IMR-90 (cell line): ENCODE measurements around the gene EPHA6. TPM values are rescaled to one million over a fixed set of nuclear protein-coding genes. Genes with fewer than 3 reads are reported as not detected.

Source experiments
- ATAC-seq: fragments of 200-7000 bp; cut with Tn5 transposase; 2 replicates; pipeline ENCODE4 v1.9.1; 2020; ENCODE audit warnings: low read depth, mild to moderate bottlenecking, moderate library complexity
- BruUV-seq: library from RNA; stranded (reverse); fragments of 400-500 nt; replicated peaks from 2 replicates; lab custom pipeline; 2021; lab: Mats Ljungman, UMichigan
- CTCF ChIA-PET: fragments of 300-600 bp; formaldehyde crosslinking; extraction: SDS; loops from one replicate; lab custom pipeline; 2021; ENCODE audit warnings: antibody characterized with exemption; lab: Yijun Ruan, JAX
- POLR2A ChIA-PET: fragments of 300-600 bp; sonication (Branson Sonifier 250); formaldehyde crosslinking; loops from one replicate; lab custom pipeline; 2022; ENCODE audit warnings: antibody characterized with exemption; ENCODE audit not compliant: unreplicated experiment; lab: Charles Lee
- DNase-seq: peaks from one replicate; pipeline ENCODE4 v3.0.0; 2013
- H2AFZ ChIP-seq: replicated peaks from 2 replicates; pipeline ENCODE3; 2013; ENCODE audit warnings: low read length, mild to moderate bottlenecking; ENCODE audit not compliant: poor library complexity
- H2AK5ac ChIP-seq: 2 replicates; pipeline ENCODE4 v1.6.1; 2013; ENCODE audit warnings: low read depth, low read length, inconsistent platforms
- H2AK9ac ChIP-seq: replicated peaks from 2 replicates; pipeline ENCODE3; 2013; ENCODE audit warnings: mild to moderate bottlenecking, low read depth, low read length, moderate library complexity; ENCODE audit not compliant: poor library complexity
- H2BK120ac ChIP-seq: 2 replicates; pipeline ENCODE4 v1.6.1; 2013; ENCODE audit warnings: low read depth, low read length, inconsistent platforms
- H2BK15ac ChIP-seq: 3 replicates; pipeline ENCODE4 v1.6.1; 2013; ENCODE audit warnings: low read depth, low read length, inconsistent platforms
- H2BK20ac ChIP-seq: 2 replicates; pipeline ENCODE4 v1.6.1; 2013; ENCODE audit warnings: low read depth, mild to moderate bottlenecking, inconsistent platforms, low read length, moderate library complexity
- H2BK5ac ChIP-seq: 2 replicates; pipeline ENCODE4 v1.6.1; 2013; ENCODE audit warnings: mild to moderate bottlenecking, low read depth, low read length, inconsistent platforms; ENCODE audit not compliant: poor library complexity, severe bottlenecking
- H3K14ac ChIP-seq: replicated peaks from 2 replicates; pipeline ENCODE4 v1.6.1; 2013; ENCODE audit warnings: low read depth, low read length, inconsistent platforms
- H3K18ac ChIP-seq: 2 replicates; pipeline ENCODE4 v1.6.1; 2013; ENCODE audit warnings: low read depth, low read length, control low read depth
- H3K23ac ChIP-seq: 2 replicates; pipeline ENCODE4 v1.6.1; 2013; ENCODE audit warnings: low read depth, low read length, inconsistent platforms
- H3K27ac ChIP-seq: 2 replicates; pipeline ENCODE4 v1.5.1; 2013; ENCODE audit warnings: mild to moderate bottlenecking, control low read depth, low read length; ENCODE audit not compliant: insufficient read depth
- H3K27me3 ChIP-seq: 2 replicates; pipeline ENCODE4 v1.6.1; 2013; ENCODE audit warnings: low read length; ENCODE audit not compliant: control insufficient read depth, insufficient read depth
- H3K36me3 ChIP-seq: 2 replicates; pipeline ENCODE4 v1.6.1; 2013; ENCODE audit warnings: low read length, mixed read lengths; ENCODE audit not compliant: control insufficient read depth, insufficient read depth
- H3K4ac ChIP-seq: 2 replicates; pipeline ENCODE4 v1.6.1; 2013; ENCODE audit warnings: low read depth, low read length, inconsistent platforms
- H3K4me1 ChIP-seq: 2 replicates; pipeline ENCODE4 v1.6.1; 2013; ENCODE audit warnings: low read length, mixed read lengths; ENCODE audit not compliant: control insufficient read depth, insufficient read depth
- H3K4me2 ChIP-seq: 2 replicates; pipeline ENCODE4 v1.6.1; 2013; ENCODE audit warnings: low read depth, mild to moderate bottlenecking, control low read depth, low read length, moderate library complexity
- H3K4me3 ChIP-seq: 2 replicates; pipeline ENCODE4 v1.5.1; 2013; ENCODE audit warnings: low read depth, mild to moderate bottlenecking, control low read depth, low read length, moderate library complexity; ENCODE audit not compliant: insufficient read depth
- H3K56ac ChIP-seq: 2 replicates; pipeline ENCODE4 v1.6.1; 2013; ENCODE audit warnings: low read length, inconsistent platforms; ENCODE audit not compliant: insufficient read depth; ENCODE audit errors: extremely low read depth
- H3K79me1 ChIP-seq, 2 experiments: 2 replicates each; pipeline ENCODE4 v1.6.1; 2013; ENCODE audit warnings: low read length in 2 of 2, inconsistent platforms in 1 of 2, low read depth in 1 of 2
- H3K9ac ChIP-seq: 2 replicates; pipeline ENCODE4 v1.6.1; 2013; ENCODE audit warnings: low read depth, low read length, control low read depth
- H3K9me1 ChIP-seq: 2 replicates; pipeline ENCODE4 v1.6.1; 2013; ENCODE audit warnings: low read length, inconsistent platforms; ENCODE audit not compliant: insufficient read depth
- H3K9me3 ChIP-seq: 2 replicates; pipeline ENCODE4 v1.6.1; 2013; ENCODE audit warnings: low read length; ENCODE audit not compliant: control insufficient read depth, insufficient read depth
- H4K20me1 ChIP-seq: 2 replicates; pipeline ENCODE4 v1.6.1; 2013; ENCODE audit warnings: low read length, inconsistent platforms; ENCODE audit not compliant: insufficient read depth
- H4K5ac ChIP-seq: 2 replicates; pipeline ENCODE4 v1.6.1; 2013; ENCODE audit warnings: mild to moderate bottlenecking, low read depth, low read length, control low read depth
- H4K8ac ChIP-seq, 2 experiments: 2 replicates each; pipeline ENCODE4 v1.6.1; 2013; ENCODE audit warnings: low read depth in 2 of 2, low read length in 2 of 2, control low read depth in 1 of 2, inconsistent platforms in 1 of 2
- H4K91ac ChIP-seq: 2 replicates; pipeline ENCODE4 v1.6.1; 2013; ENCODE audit warnings: low read depth, low read length, inconsistent platforms; ENCODE audit not compliant: insufficient read depth
- BHLHE40 ChIP-seq: fragments of 150-350 bp; IDR thresholded peaks from 2 replicates; pipeline ENCODE4 v1.6.1; 2016; ENCODE audit warnings: mild to moderate bottlenecking, low read depth, low read length
- CEBPB ChIP-seq: IDR thresholded peaks from 2 replicates; pipeline ENCODE4 v1.6.1; 2012; ENCODE audit warnings: low read depth, low read length, improper control_type of control experiment
- CHD1 ChIP-seq: IDR thresholded peaks from 2 replicates; pipeline ENCODE4 v1.6.1; 2012; ENCODE audit warnings: low read depth, low read length, improper control_type of control experiment
- FOS ChIP-seq: fragments of 150-350 bp; IDR thresholded peaks from 2 replicates; pipeline ENCODE4 v1.6.1; 2016; ENCODE audit warnings: low read depth, low read length
- MAFK ChIP-seq: IDR thresholded peaks from 2 replicates; pipeline ENCODE4 v1.6.1; 2012; ENCODE audit warnings: low read depth, low read length, improper control_type of control experiment
- MAZ ChIP-seq: IDR thresholded peaks from 2 replicates; pipeline ENCODE4 v1.6.1; 2012; ENCODE audit warnings: low read depth, mild to moderate bottlenecking, low read length, improper control_type of control experiment, moderate library complexity, borderline replicate concordance
- MXI1 ChIP-seq: IDR thresholded peaks from 2 replicates; pipeline ENCODE4 v1.6.1; 2012; ENCODE audit warnings: low read depth, mild to moderate bottlenecking, low read length, moderate library complexity, borderline replicate concordance
- POLR2A ChIP-seq: IDR thresholded peaks from 2 replicates; pipeline ENCODE4 v1.6.1; 2012; ENCODE audit warnings: mild to moderate bottlenecking, low read depth, low read length
- RAD21 ChIP-seq: IDR thresholded peaks from 2 replicates; pipeline ENCODE4 v1.6.1; 2012; ENCODE audit warnings: low read length, improper control_type of control experiment
- RCOR1 ChIP-seq: IDR thresholded peaks from 2 replicates; pipeline ENCODE4 v1.6.1; 2012; ENCODE audit warnings: mild to moderate bottlenecking, low read length, improper control_type of control experiment; ENCODE audit not compliant: insufficient replicate concordance
- WGBS, 2 experiments: methylation state at CpG; one replicate each; pipeline versions ENCODE4 v1.1.5 to v1.1.7; 2013; ENCODE audit warnings: missing lambda C conversion rate in 2 of 2; ENCODE audit not compliant: insufficient read length in 1 of 2; ENCODE audit errors: extremely low coverage in 2 of 2; 5-methylcytosine and 5-hydroxymethylcytosine counted together
- dilution Hi-C: fragments of 300-500 bp; cut with HindIII; formaldehyde crosslinking; loops from one replicate; pipeline ENCODE4 v1.14.3; 2018; ENCODE audit warnings: low sequenced_read_pairs; ENCODE audit not compliant: unreplicated experiment
- in situ Hi-C: fragments of 300-500 bp; cut with MboI; formaldehyde crosslinking; loops from 3 replicates; pipeline ENCODE4 v1.14.3; 2019; ENCODE audit warnings: low sequenced_read_pairs, inconsistent platforms, mixed read lengths
- intact Hi-C: fragments of 100-400 bp; cut with micrococcal nuclease; formaldehyde crosslinking; loops from 2 replicates; pipeline ENCODE4 v1.10.0; 2022
- polyA plus RNA-seq, 3 experiments: library from polyadenylated mRNA; depleted of rRNA; stranded (reverse); fragments of >200 nt; gene quantifications; 2 replicates each; pipeline ENCODE4 v1.2.3, GENCODE V29; 2012; ENCODE audit warnings: low replicate concordance in 1 of 3
- total RNA-seq: library from RNA; depleted of rRNA; stranded (reverse); fragments of >200 nt; gene quantifications from 2 replicates; pipeline ENCODE4 v1.2.3, GENCODE V29; 2012
- TF ChIP-seq, protein P1 (sequence below): fragments of 150-350 bp; IDR thresholded peaks from 2 replicates; pipeline ENCODE4 v1.6.1; 2016; ENCODE audit warnings: low read depth, mild to moderate bottlenecking, low read length, moderate library complexity, borderline replicate concordance
- TF ChIP-seq, protein P2 (sequence below): conservative IDR thresholded peaks from 2 replicates; pipeline ENCODE4 v1.5.1; 2012; ENCODE audit warnings: mild to moderate bottlenecking, low read depth, low read length, improper control_type of control experiment
- TF ChIP-seq, protein P3 (sequence below): fragments of 150-350 bp; IDR thresholded peaks from 2 replicates; pipeline ENCODE4 v1.6.1; 2017; ENCODE audit warnings: mild to moderate bottlenecking, antibody characterized with exemption, low read length, low read depth

Gene EPHA6
- total and polyA plus RNA-seq, 2 of the 4 experiments (the other 2 are of a cell fraction): not detected

DNA sequence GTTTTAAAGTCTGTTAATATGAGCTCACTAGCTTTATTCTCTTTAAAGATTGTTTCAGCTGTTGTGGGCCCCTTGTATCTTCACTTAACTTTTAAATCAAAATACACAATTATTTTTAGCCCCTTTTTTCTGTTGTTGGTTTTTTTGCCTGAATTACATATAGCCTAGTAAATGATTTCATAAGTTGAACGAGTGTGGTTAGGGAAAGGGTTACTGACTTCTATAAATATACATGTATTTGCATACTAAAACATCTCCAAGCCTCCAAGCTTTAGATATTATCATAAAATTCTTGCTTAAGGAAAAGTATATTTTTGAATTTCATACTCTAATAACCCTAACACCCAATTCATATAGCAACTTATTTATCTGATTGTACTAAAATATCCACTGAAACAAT, 877.0 kb downstream of the EPHA6 start:
- no peaks in the 10 kb centered on the region for H3K9me3 ChIP-seq
- H4K91ac ChIP-seq: no peak overlapping the region
- no peak overlapping the region for H3K18ac ChIP-seq
- H2BK5ac ChIP-seq: no peak overlapping the region
- ATAC-seq: no peak
- H3K4me1 ChIP-seq: no peaks in the 10 kb centered on the region
- TF ChIP-seq MXI1: no peak
- no peak for TF ChIP-seq CHD1
- no peak for TF ChIP-seq MAZ
- TF ChIP-seq MAFK: no peak
- TF ChIP-seq, protein P1, sequence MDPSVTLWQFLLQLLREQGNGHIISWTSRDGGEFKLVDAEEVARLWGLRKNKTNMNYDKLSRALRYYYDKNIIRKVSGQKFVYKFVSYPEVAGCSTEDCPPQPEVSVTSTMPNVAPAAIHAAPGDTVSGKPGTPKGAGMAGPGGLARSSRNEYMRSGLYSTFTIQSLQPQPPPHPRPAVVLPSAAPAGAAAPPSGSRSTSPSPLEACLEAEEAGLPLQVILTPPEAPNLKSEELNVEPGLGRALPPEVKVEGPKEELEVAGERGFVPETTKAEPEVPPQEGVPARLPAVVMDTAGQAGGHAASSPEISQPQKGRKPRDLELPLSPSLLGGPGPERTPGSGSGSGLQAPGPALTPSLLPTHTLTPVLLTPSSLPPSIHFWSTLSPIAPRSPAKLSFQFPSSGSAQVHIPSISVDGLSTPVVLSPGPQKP: no peak
- no peak for TF ChIP-seq RCOR1
- TF ChIP-seq FOS: no peak
- no peak for TF ChIP-seq CEBPB
- TF ChIP-seq RAD21: no peak
- TF ChIP-seq, protein P2, sequence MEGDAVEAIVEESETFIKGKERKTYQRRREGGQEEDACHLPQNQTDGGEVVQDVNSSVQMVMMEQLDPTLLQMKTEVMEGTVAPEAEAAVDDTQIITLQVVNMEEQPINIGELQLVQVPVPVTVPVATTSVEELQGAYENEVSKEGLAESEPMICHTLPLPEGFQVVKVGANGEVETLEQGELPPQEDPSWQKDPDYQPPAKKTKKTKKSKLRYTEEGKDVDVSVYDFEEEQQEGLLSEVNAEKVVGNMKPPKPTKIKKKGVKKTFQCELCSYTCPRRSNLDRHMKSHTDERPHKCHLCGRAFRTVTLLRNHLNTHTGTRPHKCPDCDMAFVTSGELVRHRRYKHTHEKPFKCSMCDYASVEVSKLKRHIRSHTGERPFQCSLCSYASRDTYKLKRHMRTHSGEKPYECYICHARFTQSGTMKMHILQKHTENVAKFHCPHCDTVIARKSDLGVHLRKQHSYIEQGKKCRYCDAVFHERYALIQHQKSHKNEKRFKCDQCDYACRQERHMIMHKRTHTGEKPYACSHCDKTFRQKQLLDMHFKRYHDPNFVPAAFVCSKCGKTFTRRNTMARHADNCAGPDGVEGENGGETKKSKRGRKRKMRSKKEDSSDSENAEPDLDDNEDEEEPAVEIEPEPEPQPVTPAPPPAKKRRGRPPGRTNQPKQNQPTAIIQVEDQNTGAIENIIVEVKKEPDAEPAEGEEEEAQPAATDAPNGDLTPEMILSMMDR: no peak
- TF ChIP-seq, protein P3, sequence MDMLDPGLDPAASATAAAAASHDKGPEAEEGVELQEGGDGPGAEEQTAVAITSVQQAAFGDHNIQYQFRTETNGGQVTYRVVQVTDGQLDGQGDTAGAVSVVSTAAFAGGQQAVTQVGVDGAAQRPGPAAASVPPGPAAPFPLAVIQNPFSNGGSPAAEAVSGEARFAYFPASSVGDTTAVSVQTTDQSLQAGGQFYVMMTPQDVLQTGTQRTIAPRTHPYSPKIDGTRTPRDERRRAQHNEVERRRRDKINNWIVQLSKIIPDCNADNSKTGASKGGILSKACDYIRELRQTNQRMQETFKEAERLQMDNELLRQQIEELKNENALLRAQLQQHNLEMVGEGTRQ: no peak
- TF ChIP-seq BHLHE40: no peak
- TF ChIP-seq POLR2A: no peak
- no peak for DNase-seq
- H3K4ac ChIP-seq: no peak overlapping the region
- H3K56ac ChIP-seq: no peak overlapping the region
- no peak overlapping the region for H4K8ac ChIP-seq
- intact Hi-C loops (no loop called here), dilution Hi-C loops (no loop called here), in situ Hi-C loops (no loop called here)
- H3K27ac ChIP-seq: no peak overlapping the region
- H3K4me3 ChIP-seq: no peak overlapping the region
- ChIA-PET CTCF (no interaction called here), POLR2A (no interaction called here)
- H2AK5ac ChIP-seq: no peak overlapping the region
- no peak overlapping the region for H3K9ac ChIP-seq
- no peak overlapping the region for H2AK9ac ChIP-seq
- H2BK120ac ChIP-seq: no peak overlapping the region
- WGBS, 2 experiments: no CpG with 5 or more reads among the region's 1 CpG
- no peaks in the 10 kb centered on the region for H4K20me1 ChIP-seq
- H3K4me2 ChIP-seq: no peak overlapping the region
- no TSS peak for BruUV-seq
- no peak overlapping the region for H4K5ac ChIP-seq
- no peak overlapping the region for H2BK20ac ChIP-seq
- H3K9me1 ChIP-seq: no peaks in the 10 kb centered on the region
- H3K27me3 ChIP-seq: no peaks in the 10 kb centered on the region
- no peak overlapping the region for H2AFZ ChIP-seq
- no peak overlapping the region for H2BK15ac ChIP-seq
- H3K14ac ChIP-seq: no peak overlapping the region
- no peak overlapping the region for H3K23ac ChIP-seq
- H3K36me3 ChIP-seq: no peaks in the 10 kb centered on the region
- H3K79me1 ChIP-seq: no peaks in the 10 kb centered on the region
